GM19099 (cell line): Measurements from ENCODE around the gene TIGD6.

ENCODE experiments used
- POLR2A ChIP-seq: IDR thresholded peaks from 3 replicates; pipeline ENCODE4 v1.6.1; 2011; ENCODE audit warnings: low read depth; ENCODE audit not compliant: insufficient read length; ENCODE audit errors: extremely low read depth

The TIGD6 gene

DNA sequence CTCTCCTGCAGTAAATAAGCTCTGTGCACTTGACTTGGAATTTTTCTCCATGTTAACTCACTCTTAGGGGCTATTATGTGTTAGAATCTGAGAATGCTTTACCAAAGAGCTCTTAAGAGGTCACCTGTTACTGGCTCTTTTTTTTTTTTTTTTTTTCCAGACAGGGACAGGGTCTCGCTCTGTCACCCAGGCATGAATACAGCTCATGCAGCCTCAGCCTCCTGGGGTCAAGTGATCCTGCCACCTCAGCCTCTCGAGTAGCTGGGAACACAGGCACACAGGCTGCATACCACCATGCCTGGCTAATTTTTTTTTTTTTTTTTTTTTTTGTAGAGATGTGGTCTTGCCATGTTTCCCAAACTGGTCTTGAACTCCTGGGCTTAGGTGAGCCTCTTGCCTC is 22.2 kb upstream of the TIGD6 start:
- TF ChIP-seq POLR2A, result no peak

DNA sequence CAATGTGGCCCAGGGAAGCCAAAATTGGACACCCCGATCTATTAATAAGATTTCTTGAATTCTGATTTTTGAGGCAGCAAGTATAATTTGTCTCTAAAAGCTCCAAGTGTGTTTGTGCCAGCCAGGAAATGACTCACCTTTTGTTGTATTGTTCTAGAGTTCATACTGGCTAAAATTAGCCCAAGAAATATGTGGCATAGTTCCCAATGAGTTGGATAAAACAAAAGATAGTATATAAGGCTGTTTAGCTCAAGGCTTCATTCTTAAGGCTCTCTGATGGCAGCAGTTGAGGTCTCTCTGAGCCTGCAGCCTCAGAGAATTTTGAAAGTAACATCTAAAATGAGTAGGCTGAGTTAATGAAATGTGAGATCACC is 21.7 kb upstream of the TIGD6 start:
- no peak for TF ChIP-seq POLR2A

DNA sequence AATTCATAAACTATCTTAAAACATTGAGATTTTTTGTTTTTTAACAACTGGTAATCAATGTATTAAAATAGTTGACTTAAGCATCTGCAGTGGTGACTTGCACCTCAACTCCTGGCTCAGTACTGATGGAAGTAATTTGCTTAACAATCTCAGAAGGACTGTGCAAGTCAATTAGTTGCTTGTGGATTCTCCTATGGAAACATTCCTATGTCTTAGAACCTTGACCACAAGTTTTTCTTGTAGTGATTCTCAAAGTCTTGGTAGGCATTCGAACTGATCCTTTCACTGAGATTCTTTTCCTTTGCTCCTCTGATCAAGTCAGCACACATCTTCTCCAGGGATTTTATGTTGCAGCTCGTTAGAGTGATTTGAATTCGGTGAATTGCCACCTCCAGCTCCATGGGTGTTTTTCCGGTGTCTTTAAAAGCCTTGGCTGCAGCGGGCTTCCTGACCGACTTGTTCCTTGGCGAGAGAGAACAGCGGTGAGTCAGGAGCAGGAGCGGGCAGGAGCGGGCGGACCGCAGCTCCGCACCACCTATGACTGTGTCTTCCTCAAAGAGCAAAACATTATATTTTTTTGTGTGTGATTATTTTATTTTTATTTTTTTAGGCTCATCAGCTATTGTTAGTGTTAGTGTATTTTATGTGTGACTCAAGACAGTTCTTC is 21.2 kb upstream of the TIGD6 start:
- no peak for TF ChIP-seq POLR2A

DNA sequence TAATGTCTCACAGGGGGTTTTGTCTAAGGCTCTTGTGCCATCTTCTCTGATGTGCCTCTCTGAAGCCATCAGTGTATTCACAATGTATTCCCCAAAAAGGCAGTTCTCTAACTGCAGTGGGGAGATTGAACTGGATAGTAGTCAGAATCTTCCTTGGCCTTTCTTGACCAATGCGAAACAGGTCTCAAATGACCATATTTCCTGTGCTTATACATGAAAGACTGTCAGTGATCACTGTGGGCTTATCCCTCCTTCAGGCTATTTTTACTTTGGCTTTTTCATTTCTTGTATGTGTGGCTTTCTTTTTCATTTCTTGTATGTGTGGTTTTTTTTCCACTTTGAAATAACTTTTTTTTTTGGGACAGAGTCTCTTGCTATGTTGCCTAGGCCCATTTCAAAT is 19.8 kb upstream of the TIGD6 start:
- TF ChIP-seq POLR2A, result no peak

DNA sequence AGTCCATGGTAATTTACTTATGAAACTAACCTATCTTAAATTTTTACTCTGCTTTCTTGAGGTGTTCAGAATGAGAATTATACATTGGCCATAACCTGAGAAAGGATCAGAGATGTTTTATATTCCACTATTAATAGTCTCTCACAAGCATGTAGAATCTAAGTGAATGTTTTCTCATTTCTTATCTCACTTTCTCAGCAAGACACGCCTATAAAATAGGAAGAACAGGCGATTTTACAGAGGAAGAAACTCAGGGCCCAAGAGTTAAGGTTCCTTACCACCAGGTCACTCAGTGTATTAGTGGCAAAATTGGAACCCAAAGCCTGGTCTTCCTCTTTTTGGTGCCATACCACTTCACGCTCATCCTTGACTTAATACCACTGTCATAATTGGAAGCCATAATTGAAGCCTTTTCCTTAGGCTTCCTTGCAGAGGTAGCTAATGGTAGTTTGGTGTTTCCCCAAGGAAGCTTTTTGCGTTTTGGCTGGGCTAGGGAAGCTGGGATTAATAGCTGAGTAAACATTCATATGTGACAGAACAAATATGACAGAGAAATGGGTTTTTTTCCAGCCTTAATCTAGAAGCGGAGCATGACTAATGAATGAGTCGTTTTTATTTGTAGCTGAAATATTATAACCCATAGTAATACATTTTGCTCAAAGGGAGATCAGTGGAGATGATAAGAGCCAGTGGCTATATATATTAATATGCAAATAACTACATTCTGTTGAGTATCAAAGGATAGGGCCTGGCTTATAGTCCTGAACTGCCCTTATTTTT is 17.0 kb upstream of the TIGD6 start:
- no peak for TF ChIP-seq POLR2A

DNA sequence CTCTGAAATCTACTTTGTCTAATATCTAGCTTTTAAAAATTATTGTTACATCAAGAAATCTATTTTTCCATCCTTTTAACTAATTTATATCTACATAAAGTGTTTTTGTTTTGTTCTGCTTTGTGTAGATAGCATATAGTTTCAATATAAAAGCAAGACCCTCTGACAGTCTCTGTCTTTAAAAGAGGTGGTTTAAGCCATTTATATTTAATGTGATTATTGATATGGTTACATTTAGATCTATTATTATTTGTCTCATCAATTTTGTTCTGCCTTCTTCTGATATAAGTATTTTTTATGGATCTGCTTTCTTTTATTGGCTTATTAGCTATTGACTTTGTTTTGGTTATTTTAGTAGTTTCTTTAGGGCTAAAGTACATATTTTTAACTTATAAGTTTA is 16.1 kb upstream of the TIGD6 start:
- no peak for TF ChIP-seq POLR2A

DNA sequence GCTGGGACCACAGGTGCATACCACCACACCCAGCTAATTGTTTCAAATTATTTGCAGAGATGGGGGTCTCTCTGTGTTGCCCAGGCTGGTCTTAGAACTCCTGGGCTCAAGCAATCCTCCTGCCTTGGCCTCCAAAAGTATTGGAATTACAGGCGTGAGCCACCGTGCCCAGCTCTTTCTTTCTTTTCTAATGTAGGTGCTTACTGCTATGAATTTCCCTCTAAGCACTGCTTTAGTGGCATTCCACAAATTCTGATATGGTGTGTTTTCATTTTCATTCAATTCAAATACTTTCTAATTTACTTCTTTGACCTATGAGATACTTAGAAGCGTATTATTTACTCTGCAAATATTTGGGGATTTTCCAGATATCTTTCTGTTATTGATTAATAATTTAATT is 15.0 kb upstream of the TIGD6 start:
- no peak for TF ChIP-seq POLR2A

DNA sequence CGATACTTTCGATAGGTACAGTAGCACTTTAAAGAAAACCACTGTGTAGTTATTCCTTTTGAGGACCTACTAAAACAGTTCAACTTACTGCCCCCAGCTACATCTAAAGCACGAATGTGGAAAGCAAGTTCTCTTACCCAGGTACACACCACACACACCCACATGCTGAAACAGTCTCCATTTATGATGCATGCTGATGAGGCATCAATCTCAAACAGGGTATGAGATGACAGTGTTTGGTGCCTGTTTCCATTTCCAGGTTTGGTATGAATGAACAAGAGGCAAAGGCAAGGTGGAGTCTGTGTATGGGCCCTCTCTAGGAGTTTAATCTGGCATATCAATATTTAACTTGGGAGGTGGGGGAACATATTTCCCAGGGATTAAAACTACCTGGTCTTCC is 14.0 kb upstream of the TIGD6 start:
- no peak for TF ChIP-seq POLR2A

DNA sequence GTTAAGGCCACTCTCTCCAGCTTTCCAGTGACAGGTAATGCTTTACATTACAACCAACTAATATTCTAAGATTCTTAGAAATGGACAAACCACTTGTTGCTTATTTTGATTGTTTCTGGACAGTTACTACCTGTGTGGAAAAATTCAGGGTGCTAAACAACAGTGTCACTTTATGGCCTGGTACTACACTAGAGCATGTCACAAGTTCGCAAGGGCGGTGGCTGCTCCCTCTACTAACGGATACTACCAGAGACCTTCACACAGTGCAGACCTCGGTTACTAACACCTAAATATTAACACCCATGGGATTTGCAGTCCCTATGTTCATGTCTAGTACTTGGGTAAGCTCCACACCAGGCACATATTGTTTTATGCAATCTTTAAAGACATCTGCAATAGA is 13.5 kb upstream of the TIGD6 start:
- no peak for TF ChIP-seq POLR2A

DNA sequence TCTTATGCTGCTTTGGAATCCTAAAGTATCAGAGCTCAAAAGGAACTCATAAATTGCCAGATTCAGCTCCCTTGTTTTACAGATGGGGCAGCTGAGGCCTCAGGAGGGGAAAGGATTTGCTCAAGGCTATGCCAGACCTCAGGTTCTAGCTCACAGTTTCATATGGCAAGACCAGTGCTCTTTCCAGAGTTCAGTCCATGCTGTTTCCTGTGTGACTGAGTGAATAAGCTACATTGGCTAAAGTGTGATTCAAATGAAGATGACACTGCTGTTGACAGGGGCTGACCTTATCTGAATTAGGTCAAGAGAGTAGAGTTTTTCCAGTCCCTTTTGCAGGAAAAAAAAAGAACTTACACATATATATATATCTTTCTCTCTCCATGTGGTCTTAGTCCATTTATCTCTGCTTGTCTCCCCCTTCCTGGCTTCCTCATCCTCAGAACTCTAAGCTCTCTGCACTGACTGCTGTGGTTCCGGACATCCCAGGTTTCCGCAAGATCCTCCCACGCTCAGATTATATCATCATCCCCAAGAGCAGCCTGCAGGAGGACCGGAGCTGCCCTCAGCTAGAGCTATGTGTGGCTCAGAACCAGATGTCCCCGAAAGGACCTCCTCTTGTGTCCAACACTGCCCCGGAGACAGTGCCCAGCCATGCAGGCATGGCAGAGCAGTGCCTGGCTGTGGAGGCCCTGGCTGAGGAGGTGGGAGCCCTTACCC is 9.4 kb upstream of the TIGD6 start:
- no peak for TF ChIP-seq POLR2A

DNA sequence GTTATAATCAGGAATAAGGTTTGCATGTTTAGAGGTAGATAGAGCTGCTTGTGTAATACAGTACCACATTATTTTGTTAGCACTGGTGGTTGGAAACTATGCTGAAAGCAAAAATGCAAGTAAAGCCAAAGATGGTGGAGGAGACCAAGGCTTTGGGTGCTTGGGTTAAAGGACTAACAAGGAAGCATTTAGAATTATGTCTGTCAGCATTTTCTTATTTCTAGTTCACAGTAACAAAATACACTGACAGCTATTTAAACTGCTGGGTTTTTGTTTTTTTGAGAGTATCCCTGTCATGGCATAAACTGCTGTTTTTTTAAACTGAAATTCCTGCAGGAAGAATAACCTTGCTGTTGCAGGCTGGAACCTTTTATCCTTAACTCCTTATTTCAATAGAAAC is 6.6 kb upstream of the TIGD6 start:
- TF ChIP-seq POLR2A, result no peak

DNA sequence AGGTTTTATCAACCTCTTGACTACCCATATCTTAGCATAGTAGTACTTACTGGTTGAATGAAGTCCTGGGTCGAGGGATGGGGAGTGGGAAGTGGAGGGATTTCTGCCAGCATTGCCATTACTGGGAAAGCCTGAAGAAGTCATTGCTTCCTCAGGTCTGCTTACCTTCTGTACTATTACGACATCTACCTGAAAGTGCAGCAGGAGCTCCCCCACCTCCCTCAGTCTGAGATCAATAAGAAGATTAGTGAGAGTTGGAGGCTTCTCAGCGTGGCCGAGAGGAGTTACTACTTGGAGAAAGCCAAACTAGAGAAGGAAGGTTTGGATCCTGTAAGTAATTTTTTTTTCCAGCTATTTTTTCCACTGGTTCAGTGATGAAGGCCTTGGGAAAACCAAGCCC is 5.9 kb upstream of the TIGD6 start:
- no peak for TF ChIP-seq POLR2A

DNA sequence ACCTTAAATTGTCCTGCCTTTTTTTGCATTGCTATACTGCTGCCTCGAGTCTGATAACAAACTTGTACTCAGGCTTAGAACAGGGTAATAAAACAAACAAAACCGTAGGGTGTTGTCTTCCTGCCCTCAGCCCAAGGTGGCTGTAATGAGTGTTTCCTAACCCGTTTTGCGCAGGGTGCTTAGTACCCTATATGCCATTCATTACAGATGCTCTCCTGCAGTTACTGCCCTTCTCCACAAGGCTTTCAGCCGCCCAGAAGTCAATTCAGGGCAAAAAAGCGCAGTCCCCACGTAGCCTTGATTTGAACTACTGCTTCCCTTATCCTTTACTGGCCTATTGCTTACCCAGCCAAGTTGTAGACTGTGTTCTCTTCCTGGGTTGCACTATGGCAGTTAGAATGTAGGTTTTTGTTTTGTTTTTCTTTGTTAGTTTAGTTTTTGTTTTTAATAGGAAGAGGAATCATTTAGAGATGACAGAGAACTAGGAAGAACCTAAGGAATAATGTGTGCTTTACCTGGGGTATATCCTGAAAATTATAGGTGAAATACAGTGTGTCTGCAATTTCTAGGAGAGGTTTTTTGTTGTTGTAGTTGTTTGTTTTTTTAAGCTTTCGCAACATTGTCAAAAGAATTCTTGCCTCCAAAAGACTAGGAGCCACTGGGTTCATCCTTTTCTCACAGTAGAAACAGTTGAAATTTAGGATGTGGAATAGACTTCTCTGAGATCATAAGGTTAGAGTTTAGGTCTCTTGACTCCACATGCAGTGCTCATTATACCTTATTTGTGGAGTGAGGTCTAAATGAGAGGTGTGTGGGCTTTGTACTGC is 1.4 kb upstream of the TIGD6 start:
- no peak for TF ChIP-seq POLR2A

DNA sequence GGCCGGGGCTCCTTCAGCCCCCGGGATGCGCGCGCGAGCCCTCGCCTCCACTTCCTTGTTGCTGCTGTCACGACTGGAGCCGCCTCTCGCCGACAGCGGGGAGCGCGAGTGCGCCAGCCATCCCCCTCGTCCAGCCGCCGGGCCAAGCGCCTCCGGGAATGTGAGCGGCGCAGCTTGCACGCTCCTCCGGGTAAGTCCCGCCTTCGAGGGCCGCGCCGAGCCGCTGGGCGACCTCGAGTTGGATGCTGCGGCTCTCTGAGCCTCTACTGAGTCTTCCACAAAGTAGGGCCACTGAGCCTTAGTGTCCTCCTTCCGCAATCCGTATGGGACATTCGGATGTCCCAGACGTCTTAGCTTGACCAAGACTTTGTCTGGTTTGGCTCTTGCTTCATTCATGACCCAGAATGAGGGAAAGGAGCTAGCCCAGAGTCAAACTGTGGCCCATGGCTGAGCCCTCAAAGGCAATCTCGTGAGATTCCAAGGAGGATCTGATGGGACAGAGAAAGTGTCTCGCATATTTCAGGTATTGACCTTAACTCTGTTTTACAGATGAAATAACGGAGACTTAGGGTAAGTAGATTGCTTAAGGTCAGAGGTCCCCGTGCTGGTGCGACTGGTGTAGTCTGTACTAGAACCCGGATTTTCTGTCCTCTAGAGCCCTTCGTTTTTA is 671 bp upstream of the TIGD6 start:
- no peak for TF ChIP-seq POLR2A

DNA sequence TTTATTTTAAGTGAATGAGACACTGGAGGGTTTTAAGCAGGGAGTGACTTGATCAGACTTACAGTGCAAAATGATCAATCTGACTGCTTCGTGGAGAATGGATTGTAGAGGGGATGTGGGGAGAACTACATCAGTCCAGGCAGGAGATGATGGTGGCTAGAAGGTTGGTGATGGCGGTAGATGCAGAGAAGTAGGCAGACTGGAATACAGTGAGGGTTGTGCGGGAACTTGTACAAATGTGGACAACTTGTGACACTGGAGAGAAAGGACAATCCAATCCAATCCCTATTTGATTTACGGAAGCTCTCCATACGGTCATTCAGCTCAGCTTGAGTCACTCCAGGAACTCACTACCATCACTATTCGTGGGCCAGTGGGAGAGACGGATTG is 593 bp downstream of the TIGD6 start:
- no peak for TF ChIP-seq POLR2A
